K562 (cell line): Measurements from ENCODE around the gene HAGHL. TPM values are rescaled to one million over a fixed set of nuclear protein-coding genes. Genes with fewer than 3 reads are reported as not detected.

Experiments
- ATAC-seq: fragments of 200-7000 bp; cut with Tn5 transposase; 3 replicates; pipeline ENCODE4 v1.9.1; 2020; ENCODE audit warnings: moderate library complexity
- BruUV-seq: library from RNA; stranded (reverse); fragments of 400-500 nt; replicated peaks from 2 replicates; lab custom pipeline; 2021; lab: Mats Ljungman, UMichigan
- CTCF ChIA-PET: fragments of 300-600 bp; formaldehyde crosslinking; extraction: SDS; loops from one replicate; lab custom pipeline; 2021; ENCODE audit warnings: low intra/inter-chr PET ratio; lab: Yijun Ruan, JAX
- POLR2A ChIA-PET: fragments of 300-600, 350-650 bp; sonication (Branson Sonifier 250); formaldehyde crosslinking; extraction: SDS; loops from one replicate; lab custom pipeline; 2021; ENCODE audit warnings: antibody characterized with exemption, inconsistent platforms; lab: Yijun Ruan, JAX
- DNase-seq, 4 experiments: peaks; one replicate each; pipeline versions ENCODE4 v3.0.0 to v3.0.0-alpha.2; 2011 to 2018; ENCODE audit warnings: low spot score in 3 of 4, mixed read lengths in 3 of 4; ENCODE audit errors: extremely low read depth in 1 of 4
- FAIRE-seq: peaks from 2 replicates; lab custom pipeline; 2011; peaks lifted over from hg19 to GRCh38; lab: Jason Lieb, UNC
- H2AFZ ChIP-seq: 2 replicates; pipeline ENCODE4 v1.6.0; 2011; ENCODE audit warnings: low read depth, low read length, control low read depth, inconsistent platforms
- H3K27ac ChIP-seq: fragments of 200-600 bp; 3 replicates; pipeline ENCODE4 v1.8.0; 2011; ENCODE audit warnings: low read depth, mild to moderate bottlenecking, control low read depth, inconsistent platforms, low read length, moderate library complexity, mixed read lengths; ENCODE audit errors: extremely low read depth
- H3K27me3 ChIP-seq, 2 experiments: fragments of 300-600 bp in 1 of 2; 2 replicates in 1 of 2; 3 replicates in 1 of 2; pipeline versions ENCODE4 v1.6.0 to v1.8.0; 2011; ENCODE audit warnings: inconsistent platforms in 2 of 2, low read length in 2 of 2, mild to moderate bottlenecking in 1 of 2, mixed read lengths in 1 of 2, moderate library complexity in 1 of 2; ENCODE audit not compliant: control insufficient read depth in 2 of 2, insufficient read depth in 2 of 2
- H3K36me3 ChIP-seq: fragments of 300-600 bp; 3 replicates; pipeline ENCODE4 v1.8.0; 2011; ENCODE audit warnings: mild to moderate bottlenecking, low read length, inconsistent platforms; ENCODE audit not compliant: control insufficient read depth, insufficient read depth
- H3K4me1 ChIP-seq, 2 experiments: fragments of 200-600 bp in 1 of 2; replicated peaks in 1 of 2; 2 replicates in 1 of 2; 3 replicates in 1 of 2; pipeline versions ENCODE4 v1.5.1 to v1.8.0; 2011; ENCODE audit warnings: inconsistent platforms in 2 of 2, low read length in 2 of 2, mild to moderate bottlenecking in 1 of 2, mixed read lengths in 1 of 2, moderate library complexity in 1 of 2; ENCODE audit not compliant: control insufficient read depth in 2 of 2, insufficient read depth in 2 of 2
- H3K4me2 ChIP-seq: 2 replicates; pipeline ENCODE4 v1.6.1; 2011; ENCODE audit warnings: low read length, control low read depth, inconsistent platforms, mixed read lengths; ENCODE audit not compliant: insufficient read depth
- H3K4me3 ChIP-seq: fragments of 200-600 bp; sonication (generic), shearing (Covaris generic); 2 replicates; pipeline ENCODE4 v1.5.1; 2016; ENCODE audit warnings: control low read depth, inconsistent platforms
- H3K79me2 ChIP-seq: fragments of 200-600 bp; 3 replicates; pipeline ENCODE4 v1.8.0; 2011; ENCODE audit warnings: low read length, inconsistent platforms; ENCODE audit not compliant: control insufficient read depth, insufficient read depth
- H3K9ac ChIP-seq, 2 experiments: 2 replicates each; pipeline versions ENCODE4 v1.6.0 to v1.6.1; 2011; ENCODE audit warnings: low read depth in 2 of 2, low read length in 2 of 2, control low read depth in 1 of 2, inconsistent platforms in 1 of 2, mild to moderate bottlenecking in 1 of 2, mixed read lengths in 1 of 2; ENCODE audit not compliant: insufficient read depth in 1 of 2
- H3K9me1 ChIP-seq: one replicate; pipeline ENCODE4 v1.6.0; 2011; ENCODE audit warnings: inconsistent platforms, mild to moderate bottlenecking, low read length, moderate library complexity; ENCODE audit not compliant: control insufficient read depth, insufficient read depth
- H3K9me3 ChIP-seq: replicated peaks from 2 replicates; pipeline ENCODE4 v1.5.1; 2011; ENCODE audit warnings: low read depth, low read length, inconsistent platforms; ENCODE audit not compliant: control insufficient read depth, insufficient read depth
- H4K20me1 ChIP-seq: replicated peaks from 2 replicates; pipeline ENCODE4 v1.6.1; 2011; ENCODE audit warnings: low read length, inconsistent platforms, mixed read lengths; ENCODE audit not compliant: control insufficient read depth, insufficient read depth
- RREB1 ChIP-seq: fragments of 250-450 bp; sonication (Bioruptor Pico); IDR thresholded peaks from 2 replicates; pipeline ENCODE4 v1.4.0; 2020
- ZNF24 ChIP-seq: fragments of 450-650 bp; IDR thresholded peaks from 2 replicates; pipeline ENCODE4 v1.6.1; 2016
- WGBS: fragments of 100-300 bp; shearing (Covaris generic); methylation state at CpG from one replicate; pipeline ENCODE4 v1.1.6; 2016; ENCODE audit warnings: low coverage, mixed read lengths; ENCODE audit not compliant: insufficient coverage; ENCODE audit errors: missing lambda C conversion rate; 5-methylcytosine and 5-hydroxymethylcytosine counted together
- in situ Hi-C: fragments of 300-500 bp; cut with MboI; formaldehyde crosslinking; loops from 4 replicates; pipeline ENCODE4 v1.15.0; 2018; ENCODE audit warnings: inconsistent platforms, mixed read lengths
- intact Hi-C: fragments of 100-400 bp; cut with micrococcal nuclease; formaldehyde crosslinking; loops from 2 replicates; pipeline ENCODE4 v1.14.2; 2022
- polyA plus RNA-seq, 8 experiments: library from polyadenylated mRNA; depleted of rRNA in 4 of 8; stranded (reverse) in 5 of 8; unstranded in 3 of 8; fragments of >200 nt; fragmentation: Nextera tagmentation in 2 of 8; fragmentation: Illumina TruSeq in 1 of 8; extraction: Ambion mirVana in 2 of 8; extraction: Trizol in 1 of 8; gene quantifications; 2 replicates each; pipeline versions ENCODE4 v1.2.1 to v1.2.3, GENCODE V29; 2011 to 2014; ENCODE audit warnings: inconsistent platforms in 1 of 8, missing spikeins in 1 of 8
- total RNA-seq, 7 experiments: library from RNA; depleted of rRNA in 6 of 7; stranded (reverse); fragments of >200 nt in 6 of 7; fragmentation: Illumina TruSeq in 2 of 7; extraction: Trizol in 2 of 7; gene quantifications; 2 replicates each; pipeline versions ENCODE4 v1.2.1 to v1.2.3, GENCODE V29; 2011 to 2021; ENCODE audit warnings: low replicate concordance in 1 of 7

The HAGHL gene
- total and polyA plus RNA-seq, 9 of the 15 experiments (the other 6 are each of a cell fraction or from before 2014, with no cell fraction given): 0.31 to 83.4 (median 20.7) TPM

DNA sequence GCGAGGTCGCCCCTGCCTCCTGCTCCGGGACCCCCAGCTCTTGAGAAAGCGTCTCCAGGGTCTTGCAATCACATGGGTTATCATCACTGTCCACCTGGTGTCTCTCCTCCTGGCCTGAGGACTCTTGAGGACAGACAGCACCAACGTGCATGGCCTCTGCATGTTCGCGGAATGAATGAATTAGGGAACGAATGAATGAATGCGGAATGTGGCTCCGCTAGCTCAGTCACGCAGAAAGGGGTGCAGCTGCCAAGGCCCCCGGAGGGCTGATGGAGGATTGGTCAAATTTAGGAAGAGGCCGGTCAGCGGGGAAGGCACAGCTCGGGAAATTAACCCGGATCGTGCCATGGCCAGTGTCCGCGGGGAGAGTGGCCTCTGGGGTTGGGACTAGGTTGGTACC is 24.6 kb upstream of the HAGHL start:
- H3K9me1 ChIP-seq: peaks cover 6% of the 10 kb centered on the region
- 18% methylated on average over 19 of the region's 19 CpGs for WGBS
- ChIA-PET CTCF (no interaction called here), POLR2A (interaction anchor here (0.8 kb wide), 1 partner anchor 13 kb away, joined by 3 read pairs; no protein-coding TSS in a partner anchor)
- in situ Hi-C loops (no loop called here), intact Hi-C loops (no loop called here)
- H3K27me3 ChIP-seq: peaks cover 15 to 67% of the 10 kb centered on the region in 2 experiments; a peak in 4 of 5 replicates
- DNase-seq: no peak
- no TSS peak for BruUV-seq
- no peak for ATAC-seq
- no peak overlapping the region for H3K27ac ChIP-seq
- no peak overlapping the region for H2AFZ ChIP-seq
- H3K9me3 ChIP-seq: no peaks in the 10 kb centered on the region
- peak; percentile 32 for FAIRE-seq
- no peaks in the 10 kb centered on the region for H3K36me3 ChIP-seq
- no peak overlapping the region for H3K9ac ChIP-seq
- TF ChIP-seq RREB1 (CRISPR knock-in tag) (no peak), ZNF24 (peak; percentile 91)
- H4K20me1 ChIP-seq: peaks cover 28% of the 10 kb centered on the region
- H3K4me3 ChIP-seq: no peak overlapping the region
- no peak overlapping the region for H3K4me2 ChIP-seq
- peaks cover 0 to 66% of the 10 kb centered on the region in 2 experiments; a peak in 3 of 5 replicates for H3K4me1 ChIP-seq
- no peaks in the 10 kb centered on the region for H3K79me2 ChIP-seq
